Ishikawa (cell line): ENCODE measurements around the gene HTRA2.

Experiments
- CEBPB ChIP-seq: IDR thresholded peaks from 2 replicates; pipeline ENCODE4 v1.6.1; 2012
- CREB1 ChIP-seq: IDR thresholded peaks from 2 replicates; pipeline ENCODE4 v1.6.1; 2012; ENCODE audit warnings: low read depth
- EGR1 ChIP-seq: IDR thresholded peaks from 2 replicates; pipeline ENCODE4 v1.6.1; 2012
- EP300 ChIP-seq: IDR thresholded peaks from 2 replicates; pipeline ENCODE4 v1.6.1; 2012; ENCODE audit warnings: borderline replicate concordance
- FOXM1 ChIP-seq: IDR thresholded peaks from 2 replicates; pipeline ENCODE4 v1.6.1; 2012; ENCODE audit warnings: low read depth, borderline replicate concordance
- MAX ChIP-seq: IDR thresholded peaks from 2 replicates; pipeline ENCODE4 v1.6.1; 2012
- NFIC ChIP-seq: IDR thresholded peaks from 2 replicates; pipeline ENCODE4 v1.6.1; 2012
- RAD21 ChIP-seq: IDR thresholded peaks from 2 replicates; pipeline ENCODE4 v1.6.1; 2012; ENCODE audit warnings: low read depth
- REST ChIP-seq: IDR thresholded peaks from 2 replicates; pipeline ENCODE4 v1.6.1; 2012; ENCODE audit warnings: low read depth, mild to moderate bottlenecking
- TAF1 ChIP-seq: IDR thresholded peaks from 2 replicates; pipeline ENCODE4 v1.6.1; 2012; ENCODE audit warnings: low read depth, mild to moderate bottlenecking
- TCF12 ChIP-seq: IDR thresholded peaks from 2 replicates; pipeline ENCODE4 v1.6.1; 2012; ENCODE audit warnings: low read depth
- TEAD4 ChIP-seq: IDR thresholded peaks from 2 replicates; pipeline ENCODE4 v1.6.1; 2012
- USF1 ChIP-seq: IDR thresholded peaks from 2 replicates; pipeline ENCODE4 v1.6.1; 2012
- YY1 ChIP-seq: IDR thresholded peaks from 2 replicates; pipeline ENCODE4 v1.6.1; 2012; ENCODE audit warnings: low read depth
- ZBTB7A ChIP-seq: IDR thresholded peaks from 2 replicates; pipeline ENCODE4 v1.6.1; 2012; ENCODE audit warnings: low read depth

Gene HTRA2

GRCh38 chr2:74502147-74502719 is 27.5 kb upstream of the HTRA2 start:
- no peak for TF ChIP-seq TCF12

DNA sequence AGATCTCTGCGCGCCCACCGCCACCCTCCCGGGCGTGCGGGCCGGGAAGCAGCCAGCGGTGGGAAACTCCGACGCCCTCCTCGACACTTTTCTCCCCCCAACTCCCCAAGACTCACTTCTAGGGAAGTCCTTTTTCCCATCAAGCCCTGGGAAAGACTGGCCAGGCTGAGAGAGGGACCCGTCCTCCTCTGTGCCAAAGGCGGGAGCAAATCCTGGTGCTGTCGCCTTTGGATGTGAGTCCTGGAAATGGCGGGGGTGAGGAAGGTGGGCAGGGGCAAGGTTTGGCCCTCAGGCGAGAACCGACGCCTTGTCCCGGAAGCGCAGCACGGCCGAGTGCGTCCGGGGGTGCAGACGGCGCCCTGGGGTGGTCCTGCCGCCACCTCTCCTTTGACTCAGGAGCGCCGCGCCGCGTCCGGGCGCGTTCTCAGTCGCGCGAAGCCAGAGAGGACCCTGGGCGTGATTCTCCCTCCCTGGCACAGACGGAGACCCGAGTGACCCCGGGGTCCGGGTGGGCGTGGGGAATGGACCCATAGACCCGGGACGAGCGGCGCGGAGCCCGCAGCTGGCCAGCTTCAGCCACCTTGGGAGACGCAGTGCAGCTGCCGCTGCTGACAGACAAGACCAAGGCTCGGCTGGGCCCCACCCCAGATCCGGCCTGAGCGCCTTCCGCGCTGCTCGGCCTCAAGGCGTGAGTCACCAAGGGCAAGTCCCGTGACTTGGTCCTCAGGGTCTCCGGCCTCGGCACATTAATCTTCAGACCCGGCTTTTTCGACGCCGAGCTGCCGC is 26.8 kb upstream of the HTRA2 start:
- peak; percentile 37; the same call in 1 of the 2 replicates for TF ChIP-seq EP300
- TF ChIP-seq NFIC, result peak; percentile 15; the same call in 1 of the 2 replicates
- TF ChIP-seq YY1, result no peak
- TF ChIP-seq REST, result no peak
- TF ChIP-seq EGR1, result peak; percentile 14; the same call in 1 of the 2 replicates
- TF ChIP-seq CREB1, result no peak
- TF ChIP-seq ZBTB7A, result peak; percentile 96
- TF ChIP-seq TCF12, result peak; percentile 39; the same call in 1 of the 2 replicates
- peak; percentile 74 for TF ChIP-seq MAX
- no peak for TF ChIP-seq TEAD4
- peak; percentile 65 for TF ChIP-seq USF1
- TF ChIP-seq RAD21, result peak; percentile 31; the same call in 1 of the 2 replicates
- TF ChIP-seq TAF1, result peak; percentile 58; the same call in 1 of the 2 replicates

GRCh38 chr2:74503506-74504475 is 25.9 kb upstream of the HTRA2 start:
- no peak for TF ChIP-seq USF1

DNA sequence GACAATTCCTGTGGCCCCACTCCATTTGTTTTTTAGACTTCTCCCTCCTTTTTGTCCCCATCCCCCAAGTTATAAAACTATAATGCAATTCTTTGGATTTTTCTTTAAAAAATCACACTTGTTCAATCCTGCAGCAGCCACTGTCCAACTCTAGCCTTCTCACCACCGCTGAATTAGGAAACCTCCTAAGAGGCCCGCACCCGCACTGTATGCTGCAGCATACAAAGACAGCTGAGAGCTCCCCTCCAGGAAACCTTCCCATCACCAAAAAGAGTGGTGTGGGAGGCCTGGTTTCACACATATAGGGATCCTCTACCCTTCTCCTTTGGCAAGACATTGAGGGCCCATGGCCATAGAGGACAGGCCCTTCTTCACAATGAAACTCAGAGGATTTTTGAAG is 25.1 kb upstream of the HTRA2 start:
- TF ChIP-seq REST, result no peak
- TF ChIP-seq CREB1, result no peak
- no peak for TF ChIP-seq TEAD4
- no peak for TF ChIP-seq USF1
- no peak for TF ChIP-seq TCF12
- TF ChIP-seq EP300, result no peak
- TF ChIP-seq TAF1, result no peak
- TF ChIP-seq CEBPB, result no peak
- TF ChIP-seq ZBTB7A, result no peak
- TF ChIP-seq FOXM1, result no peak
- no peak for TF ChIP-seq EGR1
- TF ChIP-seq MAX, result no peak
- no peak for TF ChIP-seq RAD21
- no peak for TF ChIP-seq YY1
- TF ChIP-seq NFIC, result no peak
